Mucosa of stomach (tissue), 1 donor: ENCODE results near the gene CIT.

Source experiments
- H3K27me3 ChIP-seq: one replicate; pipeline ENCODE4 v1.7.0; 2013; ENCODE audit warnings: mild to moderate bottlenecking, low read length; ENCODE audit not compliant: control insufficient read depth, insufficient read depth
- H3K36me3 ChIP-seq: one replicate; pipeline ENCODE4 v1.7.0; 2013; ENCODE audit warnings: low read length; ENCODE audit not compliant: control insufficient read depth, insufficient read depth
- H3K4me1 ChIP-seq: one replicate; pipeline ENCODE4 v1.7.0; 2013; ENCODE audit warnings: mild to moderate bottlenecking, low read length; ENCODE audit not compliant: control insufficient read depth, insufficient read depth
- H3K4me3 ChIP-seq: one replicate; pipeline ENCODE4 v1.7.0; 2013; ENCODE audit warnings: low read length
- H3K9ac ChIP-seq: one replicate; pipeline ENCODE4 v1.7.0; 2013; ENCODE audit warnings: mild to moderate bottlenecking, low read length, moderate library complexity
- H3K9me3 ChIP-seq: one replicate; pipeline ENCODE4 v1.7.0; 2013; ENCODE audit warnings: mild to moderate bottlenecking, low read length, moderate library complexity; ENCODE audit not compliant: control insufficient read depth
- donor health status: Pancreatic carcinoma.

Gene CIT

GRCh38 chr12:119841433-119842210 is 35.5 kb downstream of the CIT start:
- Histone ChIP-seq H3K4me3 (no peak overlapping the region), H3K36me3 (no peaks in the 10 kb centered on the region), H3K27me3 (no peaks in the 10 kb centered on the region), H3K9ac (no peak overlapping the region), H3K9me3 (no peaks in the 10 kb centered on the region), H3K4me1 (no peaks in the 10 kb centered on the region)

GRCh38 chr12:119840582-119840981 is 36.5 kb downstream of the CIT start:
- Histone ChIP-seq H3K36me3 (no peaks in the 10 kb centered on the region), H3K9me3 (no peaks in the 10 kb centered on the region), H3K4me1 (no peaks in the 10 kb centered on the region), H3K4me3 (no peak overlapping the region), H3K9ac (no peak overlapping the region), H3K27me3 (no peaks in the 10 kb centered on the region)

GRCh38 chr12:119840168-119840567 is 37.0 kb downstream of the CIT start:
- Histone ChIP-seq H3K36me3 (no peaks in the 10 kb centered on the region), H3K9ac (no peak overlapping the region), H3K27me3 (no peaks in the 10 kb centered on the region), H3K9me3 (no peaks in the 10 kb centered on the region), H3K4me3 (no peak overlapping the region), H3K4me1 (no peaks in the 10 kb centered on the region)

GRCh38 chr12:119838826-119839600 is 38.1 kb downstream of the CIT start:
- no peaks in the 10 kb centered on the region for H3K36me3 ChIP-seq
- no peak overlapping the region for H3K4me3 ChIP-seq
- H3K27me3 ChIP-seq: no peaks in the 10 kb centered on the region
- H3K9me3 ChIP-seq: no peaks in the 10 kb centered on the region
- H3K4me1 ChIP-seq: no peaks in the 10 kb centered on the region
- no peak overlapping the region for H3K9ac ChIP-seq

- Histone ChIP-seq H3K27me3 (no peaks in the 10 kb centered on the region), H3K4me1 (no peaks in the 10 kb centered on the region), H3K9ac (no peak overlapping the region), H3K9me3 (no peaks in the 10 kb centered on the region), H3K36me3 (no peaks in the 10 kb centered on the region), H3K4me3 (no peak overlapping the region)
Measured at GRCh38 chr12:119836781-119837180, 40.3 kb downstream of the CIT start.

GRCh38 chr12:119835068-119835467 is 42.1 kb downstream of the CIT start:
- Histone ChIP-seq H3K36me3 (no peaks in the 10 kb centered on the region), H3K4me1 (no peaks in the 10 kb centered on the region), H3K27me3 (no peaks in the 10 kb centered on the region), H3K9ac (no peak overlapping the region), H3K4me3 (no peak overlapping the region), H3K9me3 (no peaks in the 10 kb centered on the region)

GRCh38 chr12:119829439-119829838 is 47.7 kb downstream of the CIT start:
- Histone ChIP-seq H3K27me3 (no peaks in the 10 kb centered on the region), H3K36me3 (no peaks in the 10 kb centered on the region), H3K9ac (no peak overlapping the region), H3K4me3 (no peak overlapping the region), H3K4me1 (no peaks in the 10 kb centered on the region), H3K9me3 (no peaks in the 10 kb centered on the region)

GRCh38 chr12:119828300-119828699 is 48.8 kb downstream of the CIT start:
- no peaks in the 10 kb centered on the region for H3K36me3 ChIP-seq

GRCh38 chr12:119827760-119828159 is 49.4 kb downstream of the CIT start:
- Histone ChIP-seq H3K4me1 (no peaks in the 10 kb centered on the region), H3K9ac (no peak overlapping the region), H3K9me3 (no peaks in the 10 kb centered on the region), H3K36me3 (no peaks in the 10 kb centered on the region), H3K4me3 (no peak overlapping the region), H3K27me3 (no peaks in the 10 kb centered on the region)

More at GRCh38 chr12:119828300-119828699, 48.8 kb downstream of the CIT start:
- Histone ChIP-seq H3K27me3 (no peaks in the 10 kb centered on the region), H3K4me1 (no peaks in the 10 kb centered on the region), H3K9me3 (no peaks in the 10 kb centered on the region), H3K9ac (no peak overlapping the region), H3K4me3 (no peak overlapping the region)

- Histone ChIP-seq H3K9me3 (no peaks in the 10 kb centered on the region), H3K9ac (no peak overlapping the region), H3K4me3 (no peak overlapping the region), H3K4me1 (no peaks in the 10 kb centered on the region), H3K36me3 (no peaks in the 10 kb centered on the region), H3K27me3 (no peaks in the 10 kb centered on the region)
Measured at GRCh38 chr12:119826661-119827445, 50.3 kb downstream of the CIT start.

GRCh38 chr12:119825262-119825661 is 51.9 kb downstream of the CIT start:
- no peaks in the 10 kb centered on the region for H3K9me3 ChIP-seq

GRCh38 chr12:119822046-119822445 is 55.1 kb downstream of the CIT start:
- Histone ChIP-seq H3K36me3 (no peaks in the 10 kb centered on the region), H3K9ac (no peak overlapping the region), H3K27me3 (no peaks in the 10 kb centered on the region), H3K4me1 (no peaks in the 10 kb centered on the region), H3K4me3 (no peak overlapping the region), H3K9me3 (no peaks in the 10 kb centered on the region)

More at GRCh38 chr12:119825262-119825661, 51.9 kb downstream of the CIT start:
- Histone ChIP-seq H3K4me1 (no peaks in the 10 kb centered on the region), H3K36me3 (no peaks in the 10 kb centered on the region), H3K9ac (no peak overlapping the region), H3K27me3 (no peaks in the 10 kb centered on the region), H3K4me3 (no peak overlapping the region)
